OCI-LY7 (cell line): ENCODE data around the gene SPAG9. TPM values are rescaled to one million over a fixed set of nuclear protein-coding genes. Genes with fewer than 3 reads are reported as not detected.

Experiments
- BruUV-seq: library from RNA; stranded (reverse); fragments of 400-500 nt; replicated peaks from 2 replicates; lab custom pipeline; 2021; lab: Mats Ljungman, UMichigan
- CTCF ChIA-PET: fragments of 300-600 bp; sonication (Branson Sonifier 250); formaldehyde crosslinking; loops from one replicate; lab custom pipeline; 2022; ENCODE audit warnings: antibody characterized with exemption; ENCODE audit not compliant: unreplicated experiment; lab: Charles Lee
- POLR2A ChIA-PET: fragments of 300-600 bp; sonication (Branson Sonifier 250); formaldehyde crosslinking; loops from one replicate; lab custom pipeline; 2022; ENCODE audit warnings: antibody characterized with exemption; lab: Charles Lee
- DNase-seq: peaks from one replicate; pipeline ENCODE4 v3.0.0-alpha.2; 2015; ENCODE audit warnings: low spot score
- H2AFZ ChIP-seq: fragments of 200-600 bp; sonication (generic), shearing (Covaris generic); 2 replicates; pipeline ENCODE4 v1.6.1; 2014; ENCODE audit warnings: mild to moderate bottlenecking, antibody characterized with exemption, low read length, moderate library complexity
- H3K27ac ChIP-seq: fragments of 200-600 bp; sonication (generic); 2 replicates; pipeline ENCODE4 v1.5.1; 2014; ENCODE audit warnings: mixed run types, low read depth, mild to moderate bottlenecking, moderate library complexity, low read length, inconsistent platforms; ENCODE audit not compliant: poor library complexity, severe bottlenecking
- H3K36me3 ChIP-seq: fragments of 200-600 bp; sonication (generic); 2 replicates; pipeline ENCODE4 v1.6.1; 2014; ENCODE audit warnings: mild to moderate bottlenecking, antibody characterized with exemption, low read length, moderate library complexity, mixed read lengths; ENCODE audit not compliant: insufficient read depth
- H3K4me1 ChIP-seq: fragments of 200-600 bp; sonication (generic); 2 replicates; pipeline ENCODE4 v1.5.1; 2014; ENCODE audit warnings: mild to moderate bottlenecking, low read length; ENCODE audit not compliant: insufficient read depth, poor library complexity, severe bottlenecking
- H3K4me2 ChIP-seq: fragments of 200-600 bp; sonication (generic); 2 replicates; pipeline ENCODE4 v1.6.1; 2014; ENCODE audit warnings: mild to moderate bottlenecking, low read length
- H3K4me3 ChIP-seq: fragments of 200-600 bp; sonication (generic); 2 replicates; pipeline ENCODE4 v1.5.1; 2014; ENCODE audit warnings: mild to moderate bottlenecking, low read depth, low read length; ENCODE audit not compliant: poor library complexity, severe bottlenecking
- H3K79me2 ChIP-seq: fragments of 200-600 bp; sonication (generic); 2 replicates; pipeline ENCODE4 v1.6.1; 2016; ENCODE audit warnings: low read depth, mild to moderate bottlenecking, low read length, moderate library complexity, mixed read lengths; ENCODE audit not compliant: insufficient read depth
- H3K9me2 ChIP-seq: fragments of 200-600 bp; sonication (generic); 2 replicates; pipeline ENCODE4 v1.6.1; 2016; ENCODE audit warnings: mild to moderate bottlenecking, low read length, mixed read lengths; ENCODE audit not compliant: insufficient read depth
- H3K9me3 ChIP-seq: fragments of 200-600 bp; sonication (generic); 2 replicates; pipeline ENCODE4 v1.6.1; 2014; ENCODE audit warnings: mild to moderate bottlenecking, mixed run types, low read length, mixed read lengths
- H4K20me1 ChIP-seq: fragments of 200-600 bp; sonication (generic); 2 replicates; pipeline ENCODE4 v1.6.1; 2014; ENCODE audit warnings: mild to moderate bottlenecking, antibody characterized with exemption, low read length, moderate library complexity, mixed read lengths; ENCODE audit not compliant: insufficient read depth
- EZH2phosphoT487 ChIP-seq: fragments of 200-600 bp; sonication (generic); IDR thresholded peaks from 2 replicates; pipeline ENCODE4 v1.6.1; 2018; ENCODE audit warnings: low read depth, borderline replicate concordance, mild to moderate bottlenecking, mixed run types, antibody characterized with exemption, low read length, moderate library complexity, mixed read lengths
- intact Hi-C: fragments of 100-400 bp; cut with micrococcal nuclease; formaldehyde crosslinking; loops from one replicate; pipeline ENCODE4 v1.10.0; 2022; ENCODE audit not compliant: unreplicated experiment
- total RNA-seq, 2 experiments: library from RNA; depleted of rRNA in 1 of 2; stranded (reverse); fragments of >200 nt in 1 of 2; shearing (Covaris generic) in 1 of 2; gene quantifications; 2 replicates each; pipeline ENCODE4 v1.2.3, GENCODE V29; 2014 to 2022
- TF ChIP-seq, protein P1 (sequence below): fragments of 200-600 bp; sonication (generic); conservative IDR thresholded peaks from 2 replicates; pipeline ENCODE4 v1.5.1; 2014; ENCODE audit warnings: mild to moderate bottlenecking, antibody characterized with exemption, low read length, moderate library complexity, mixed read lengths

SPAG9 gene
- total RNA-seq, 2 experiments from 2014 or later = 75.5 to 78.9 TPM

DNA sequence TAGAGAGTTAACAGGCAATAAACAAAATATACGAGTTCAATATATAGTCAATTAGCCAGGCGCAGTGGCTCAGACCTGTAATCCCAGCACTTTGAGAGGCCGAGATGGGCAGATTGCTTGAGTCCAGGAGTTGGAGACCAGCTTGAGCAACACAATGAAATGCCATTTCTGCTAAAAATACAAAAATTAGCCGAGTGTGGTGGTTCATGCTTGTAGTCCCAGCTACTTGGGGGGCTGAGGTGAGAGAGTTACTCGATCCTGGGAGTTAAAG lies 184.7 kb downstream of the SPAG9 start:
- Histone ChIP-seq H4K20me1 (no peaks in the 10 kb centered on the region), H3K79me2 (no peaks in the 10 kb centered on the region), H3K27ac (no peak overlapping the region), H3K4me3 (no peak overlapping the region), H2AFZ (no peak overlapping the region), H3K4me1 (peaks cover 13% of the 10 kb centered on the region), H3K9me2 (no peaks in the 10 kb centered on the region), H3K4me2 (no peak overlapping the region), H3K36me3 (no peaks in the 10 kb centered on the region), H3K9me3 (no peaks in the 10 kb centered on the region)
- intact Hi-C loops = no loop called here
- no peak for TF ChIP-seq EZH2phosphoT487
- TF ChIP-seq, protein P1, sequence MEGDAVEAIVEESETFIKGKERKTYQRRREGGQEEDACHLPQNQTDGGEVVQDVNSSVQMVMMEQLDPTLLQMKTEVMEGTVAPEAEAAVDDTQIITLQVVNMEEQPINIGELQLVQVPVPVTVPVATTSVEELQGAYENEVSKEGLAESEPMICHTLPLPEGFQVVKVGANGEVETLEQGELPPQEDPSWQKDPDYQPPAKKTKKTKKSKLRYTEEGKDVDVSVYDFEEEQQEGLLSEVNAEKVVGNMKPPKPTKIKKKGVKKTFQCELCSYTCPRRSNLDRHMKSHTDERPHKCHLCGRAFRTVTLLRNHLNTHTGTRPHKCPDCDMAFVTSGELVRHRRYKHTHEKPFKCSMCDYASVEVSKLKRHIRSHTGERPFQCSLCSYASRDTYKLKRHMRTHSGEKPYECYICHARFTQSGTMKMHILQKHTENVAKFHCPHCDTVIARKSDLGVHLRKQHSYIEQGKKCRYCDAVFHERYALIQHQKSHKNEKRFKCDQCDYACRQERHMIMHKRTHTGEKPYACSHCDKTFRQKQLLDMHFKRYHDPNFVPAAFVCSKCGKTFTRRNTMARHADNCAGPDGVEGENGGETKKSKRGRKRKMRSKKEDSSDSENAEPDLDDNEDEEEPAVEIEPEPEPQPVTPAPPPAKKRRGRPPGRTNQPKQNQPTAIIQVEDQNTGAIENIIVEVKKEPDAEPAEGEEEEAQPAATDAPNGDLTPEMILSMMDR = no peak
- CTCF ChIA-PET = no interaction called here
- no TSS peak for BruUV-seq
- DNase-seq = no peak
- POLR2A ChIA-PET = interaction anchor here (0.6 to 1.5 kb wide), 2 partner anchors 70 to 77 kb away, joined by 3 to 4 read pairs; partner anchors contain the start of gene TOB1

DNA sequence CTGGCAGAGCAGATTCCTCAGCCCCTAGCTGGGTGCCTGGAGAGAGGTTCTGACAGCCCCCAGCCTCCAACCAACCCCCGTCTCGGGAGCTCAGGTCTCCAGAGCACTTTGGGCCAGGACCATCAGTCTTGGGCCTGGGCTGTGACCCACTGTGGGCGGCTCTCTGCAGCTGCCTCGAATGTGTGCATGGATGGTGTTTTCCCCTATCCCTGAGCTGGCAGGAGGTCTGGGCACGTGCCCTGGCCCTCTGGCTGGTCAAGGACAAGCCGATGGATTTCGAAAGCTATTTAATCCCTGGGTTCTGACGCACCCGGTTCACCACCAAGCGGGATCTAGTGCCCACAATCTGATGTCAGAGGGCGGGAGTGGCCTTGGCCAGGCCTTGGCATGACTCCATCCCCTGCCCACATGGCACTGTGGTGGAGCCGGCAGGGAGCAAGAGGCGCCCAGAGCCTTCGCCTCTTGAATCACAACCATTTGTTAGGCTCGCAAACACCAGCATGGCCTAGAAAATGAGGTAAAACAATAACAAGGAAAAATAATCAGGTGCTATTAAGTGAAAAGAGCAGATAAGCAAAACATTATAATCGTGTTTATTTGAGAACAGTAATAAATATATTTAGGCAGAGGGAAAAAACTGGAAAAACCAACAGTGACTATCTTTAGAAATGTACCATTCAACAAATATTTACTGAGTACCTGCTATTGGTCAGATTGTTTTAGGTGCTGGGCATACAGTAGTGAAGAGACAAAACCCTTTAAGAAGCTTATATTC lies 185.3 kb downstream of the SPAG9 start:
- H3K9me2 ChIP-seq = no peaks in the 10 kb centered on the region
- H2AFZ ChIP-seq = no peak overlapping the region
- no peaks in the 10 kb centered on the region for H4K20me1 ChIP-seq
- H3K4me2 ChIP-seq = no peak overlapping the region
- H3K27ac ChIP-seq = no peak overlapping the region
- intact Hi-C loops = no loop called here
- H3K36me3 ChIP-seq = no peaks in the 10 kb centered on the region
- no peak for DNase-seq
- H3K9me3 ChIP-seq = no peaks in the 10 kb centered on the region
- no TSS peak for BruUV-seq
- TF ChIP-seq EZH2phosphoT487 = no peak
- TF ChIP-seq, protein P1 = no peak
- peaks cover 18% of the 10 kb centered on the region for H3K4me1 ChIP-seq
- CTCF ChIA-PET = interaction anchor here (0.7 kb wide), 1 partner anchor 70 kb away, joined by 3 read pairs; no protein-coding TSS in a partner anchor
- no peaks in the 10 kb centered on the region for H3K79me2 ChIP-seq
- POLR2A ChIA-PET = interaction anchor here (0.6 to 1.5 kb wide), 2 partner anchors 69 to 76 kb away, joined by 3 to 4 read pairs; partner anchors contain the start of gene TOB1
- no peak overlapping the region for H3K4me3 ChIP-seq

DNA sequence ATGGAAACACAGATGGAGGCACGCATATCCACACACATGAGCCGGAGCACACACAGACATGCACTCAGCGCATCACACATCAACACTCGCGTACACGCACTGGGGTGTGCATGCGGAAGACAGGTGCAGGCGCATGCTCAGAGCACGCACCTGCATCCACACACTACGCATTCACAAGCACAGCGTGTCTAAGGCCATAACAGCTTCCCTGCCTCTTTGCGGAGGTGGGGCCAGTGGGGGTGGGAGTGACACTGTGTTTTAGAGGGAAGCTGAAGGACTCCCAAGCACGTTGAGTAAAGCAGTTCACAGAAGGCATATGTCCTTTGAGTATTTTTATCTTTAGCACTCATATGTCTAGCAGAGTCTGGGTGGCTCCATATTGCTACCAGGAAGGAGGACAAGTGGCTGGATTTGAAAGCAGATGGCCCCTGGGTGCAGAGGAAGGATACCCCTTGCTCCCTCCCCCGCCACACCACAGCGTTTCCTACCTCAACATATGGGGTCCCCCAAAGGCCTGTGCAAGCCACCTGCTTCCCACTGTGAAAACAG lies 185.9 kb downstream of the SPAG9 start:
- Histone ChIP-seq H3K27ac (no peak overlapping the region), H4K20me1 (no peaks in the 10 kb centered on the region), H3K9me2 (no peaks in the 10 kb centered on the region), H3K4me2 (no peak overlapping the region), H3K9me3 (no peaks in the 10 kb centered on the region), H3K36me3 (no peaks in the 10 kb centered on the region), H3K4me3 (no peak overlapping the region), H3K4me1 (peaks cover 25% of the 10 kb centered on the region), H3K79me2 (no peaks in the 10 kb centered on the region), H2AFZ (no peak overlapping the region)
- no TSS peak for BruUV-seq
- CTCF ChIA-PET = interaction anchor here (0.7 kb wide), 1 partner anchor 69 kb away, joined by 3 read pairs; no protein-coding TSS in a partner anchor
- POLR2A ChIA-PET = interaction anchor here (1.5 kb wide), 1 partner anchor 76 kb away, joined by 4 read pairs; no protein-coding TSS in a partner anchor
- TF ChIP-seq, protein P1 = no peak
- intact Hi-C loops = no loop called here
- no peak for DNase-seq
